HUDEP-2 (cell line): ENCODE measurements around the gene EMX2.

ENCODE experiments used
- DNase-seq, 76 experiments: peaks; one replicate each; lab custom pipeline; 2025; ENCODE audit not compliant: unreplicated experiment in 76 of 76; lab: John Stamatoyannopoulos, UW

Gene EMX2

DNA sequence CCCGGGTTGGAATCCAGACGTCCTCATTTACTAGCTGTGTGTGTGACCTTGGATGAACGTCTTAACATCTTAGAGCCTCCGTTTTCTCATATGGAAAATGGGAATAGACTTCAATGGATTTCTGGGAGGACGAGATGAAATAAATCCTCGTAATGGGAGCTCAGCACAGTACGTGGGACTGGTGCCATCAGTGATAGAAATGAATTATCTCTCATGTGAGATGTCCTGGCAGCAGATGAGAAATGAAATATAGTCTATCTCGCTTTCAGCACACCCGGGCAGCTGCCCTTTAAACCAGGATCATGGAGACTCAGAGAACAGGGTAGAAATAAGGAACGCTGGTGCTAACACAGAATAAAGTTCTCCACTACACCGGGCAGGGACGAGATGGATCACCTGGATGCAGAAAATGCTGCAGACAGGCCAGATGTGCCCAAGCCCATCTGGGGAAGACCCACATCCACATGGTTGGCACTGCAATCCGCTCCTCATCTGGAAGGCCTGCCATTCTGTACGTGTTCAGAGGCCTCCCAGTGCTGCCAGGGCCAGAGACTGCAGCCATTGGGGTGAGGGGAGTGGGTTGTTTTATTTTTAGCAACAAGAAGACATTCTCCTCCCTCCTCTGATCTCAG is 11.1 kb upstream of the EMX2 start:
- no peak for DNase-seq

DNA sequence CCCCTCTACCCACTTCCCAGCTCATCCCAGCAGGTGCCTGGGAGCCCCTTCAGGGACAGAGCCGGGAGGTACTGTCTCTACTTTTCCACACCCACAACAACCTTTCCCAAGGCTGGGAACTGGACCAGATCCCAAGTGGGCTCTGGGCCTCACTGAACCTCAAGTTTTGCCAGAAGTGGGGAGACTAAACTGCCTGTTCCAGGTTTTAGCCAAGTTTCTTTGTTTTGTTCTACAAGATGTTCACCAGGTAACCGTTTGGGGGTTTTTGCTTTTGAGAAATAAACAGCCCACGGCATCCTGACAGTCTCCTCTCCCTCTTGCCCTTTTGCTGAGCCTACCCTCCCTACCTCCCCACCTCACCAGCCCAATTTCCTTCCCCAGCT is 10.6 kb upstream of the EMX2 start:
- DNase-seq = no peak

DNA sequence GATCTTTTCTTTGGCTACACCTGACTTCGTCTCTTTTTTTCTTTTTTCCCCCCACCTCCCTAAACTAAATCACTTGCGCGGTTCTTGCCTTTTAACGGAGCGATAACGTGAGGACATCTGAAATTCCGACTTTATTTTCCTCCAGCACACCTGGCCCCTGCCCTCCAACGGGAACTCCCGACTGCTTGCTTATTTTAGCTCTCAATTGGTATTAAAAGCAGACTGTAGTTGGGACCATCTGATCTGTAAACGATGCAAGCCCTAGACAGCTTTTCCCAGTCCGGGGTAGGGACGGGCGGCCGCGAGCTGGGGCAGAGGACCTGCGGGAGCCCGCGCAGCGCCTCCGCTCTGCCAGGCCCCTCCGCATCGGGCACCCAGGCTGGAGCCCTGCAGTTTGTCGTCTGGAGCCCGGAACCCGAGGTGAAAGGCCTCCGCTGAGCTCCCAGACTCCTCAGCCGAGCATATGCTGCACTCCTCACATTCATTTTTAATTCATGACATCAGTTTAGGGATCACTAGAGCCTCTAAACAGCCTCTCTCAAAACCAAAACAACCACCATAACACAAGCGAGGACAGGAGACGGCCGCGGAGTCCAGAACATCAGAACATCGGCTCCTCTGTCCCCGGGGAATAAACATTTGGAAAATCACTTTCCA is 10.0 kb upstream of the EMX2 start:
- no peak for DNase-seq

DNA sequence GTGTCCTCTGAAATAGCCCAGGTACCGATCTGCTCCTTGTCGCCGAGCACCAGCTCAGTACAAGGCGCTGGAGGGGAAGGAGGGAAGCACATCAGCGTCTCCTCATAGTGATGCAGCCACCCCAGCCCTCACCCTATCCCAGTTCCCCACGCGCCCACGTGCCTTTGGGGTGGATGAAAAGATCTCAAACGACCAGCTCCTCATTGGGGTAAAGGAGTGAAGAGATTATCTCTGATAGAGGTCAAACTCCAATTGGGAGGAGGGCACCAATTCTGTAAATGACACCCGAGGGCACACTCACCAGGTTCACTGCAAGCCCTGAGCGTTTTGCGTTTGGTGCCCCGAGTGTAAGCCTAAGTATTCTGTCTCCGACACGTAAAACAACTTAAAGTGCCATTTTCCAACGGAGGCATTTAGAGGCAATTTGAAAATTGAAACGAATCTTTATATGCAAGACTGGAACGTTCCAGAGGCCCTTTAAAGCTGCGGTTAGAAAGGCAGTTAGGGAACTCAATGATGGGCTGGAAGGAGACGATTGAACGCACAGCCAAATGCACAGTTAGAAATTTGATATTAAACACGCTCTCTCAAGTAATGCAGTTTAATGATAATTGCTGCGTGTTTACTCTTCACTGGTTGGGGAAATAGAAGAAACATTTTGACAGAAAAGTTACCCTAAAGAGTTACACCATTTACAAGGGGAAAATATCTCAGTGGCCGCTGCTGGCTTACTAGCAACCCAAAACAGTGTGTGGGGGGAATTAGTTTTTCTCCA is 8.9 kb upstream of the EMX2 start:
- no peak for DNase-seq

DNA sequence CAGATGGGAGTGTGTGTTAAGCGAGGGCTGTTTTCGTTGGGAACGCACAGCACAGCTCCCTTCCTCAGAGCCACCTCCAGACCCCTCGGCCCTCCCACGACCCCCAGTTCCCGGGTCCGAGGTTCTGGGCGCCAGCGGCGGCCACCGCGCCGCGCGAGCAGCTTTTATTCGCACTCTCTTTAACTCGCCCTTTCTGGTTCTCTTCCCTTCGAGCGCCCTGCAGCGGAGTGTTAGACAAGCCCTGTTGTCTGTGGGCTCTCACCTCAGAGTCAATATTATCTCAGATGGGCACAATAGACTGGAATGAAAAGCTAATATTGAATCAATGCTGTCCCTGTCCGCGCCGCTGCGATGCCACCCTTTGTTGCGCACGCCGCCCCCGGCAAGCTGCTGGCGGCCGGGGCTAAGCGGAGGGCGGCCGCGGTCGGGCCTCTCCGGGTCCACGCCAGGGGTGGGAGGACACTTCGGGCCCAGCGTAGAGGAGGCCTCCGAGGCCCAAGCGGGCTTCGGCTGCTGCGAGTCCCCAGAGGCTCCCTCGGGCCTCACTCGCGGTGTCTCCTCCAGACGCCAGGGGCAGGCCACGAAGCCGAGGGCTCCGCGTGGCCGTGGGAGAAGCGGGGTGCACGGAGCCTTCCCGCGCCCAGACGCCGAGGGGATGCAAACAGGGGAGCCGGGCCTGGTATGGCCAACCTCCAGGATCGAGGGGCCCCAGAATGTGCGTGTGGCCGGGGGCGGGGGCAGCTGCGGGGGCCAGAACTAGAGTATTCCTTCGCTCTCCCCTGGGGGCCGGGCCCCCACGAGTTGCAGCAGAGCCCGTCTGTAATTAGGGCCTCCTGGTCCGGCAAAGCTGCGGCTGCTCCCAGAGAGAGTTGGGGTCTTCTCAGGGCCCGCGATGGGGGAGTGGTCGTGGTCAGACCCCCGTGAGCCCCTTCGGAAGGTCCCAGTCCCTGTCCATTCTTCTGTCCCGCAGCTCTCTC is 7.9 kb upstream of the EMX2 start:
- DNase-seq = no peak

- DNase-seq = no peak
Observed at GRCh38 chr10:117535298-117536071, 7.1 kb upstream of the EMX2 start.

DNA sequence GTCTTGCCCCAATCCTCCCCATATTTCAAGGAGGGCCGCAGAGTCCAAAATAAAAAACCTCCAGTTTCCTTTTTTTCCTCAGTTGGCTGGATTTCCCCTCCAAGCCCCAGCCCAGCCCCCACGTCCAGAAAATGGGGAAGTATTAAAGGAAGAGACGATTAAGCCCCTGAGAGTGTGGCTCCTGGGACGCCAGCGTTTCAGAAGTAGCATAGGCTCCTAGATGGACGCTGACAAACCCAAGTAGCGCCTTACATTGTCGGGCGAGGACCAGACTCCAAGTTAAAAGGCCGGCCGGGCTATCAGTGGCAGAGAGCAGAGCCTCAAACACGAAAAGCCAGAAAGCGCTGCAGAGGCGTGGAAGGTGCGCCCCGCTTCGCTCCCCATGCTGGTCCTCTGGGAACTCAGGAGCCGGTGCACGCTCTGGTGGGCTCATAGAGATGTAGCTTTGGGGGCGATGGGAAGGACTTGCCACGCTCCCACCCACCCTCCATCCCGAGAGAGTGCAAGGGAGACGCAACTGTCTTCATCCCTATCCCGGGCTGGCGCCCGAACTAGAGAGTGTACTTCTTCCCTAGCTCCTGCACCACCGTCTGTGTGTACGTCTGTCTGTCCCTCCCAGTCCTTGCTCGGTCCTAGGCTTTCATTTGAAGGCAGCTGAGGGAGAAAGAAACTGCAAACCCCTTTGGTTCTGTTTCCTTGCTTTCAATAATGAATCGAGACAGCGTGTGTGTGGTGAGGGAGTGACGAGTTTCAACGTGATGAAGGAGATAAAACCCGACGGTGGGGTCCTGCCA is 6.3 kb upstream of the EMX2 start:
- DNase-seq = no peak

GRCh38 chr10:117536866-117537435 is 5.6 kb upstream of the EMX2 start:
- DNase-seq = no peak

GRCh38 chr10:117537436-117537903 is 5.1 kb upstream of the EMX2 start:
- DNase-seq = peak in 6 of 76 experiments; percentile 3 to 17 (median 9)

GRCh38 chr10:117537904-117538524 is 4.5 kb upstream of the EMX2 start:
- DNase-seq = no peak

- DNase-seq = no peak
Observed at GRCh38 chr10:117539361-117539773, 3.2 kb upstream of the EMX2 start.

GRCh38 chr10:117539903-117540639 is 2.5 kb upstream of the EMX2 start:
- DNase-seq = no peak

GRCh38 chr10:117540640-117541404 is 1.7 kb upstream of the EMX2 start:
- DNase-seq = no peak

- DNase-seq = no peak
Observed at GRCh38 chr10:117541405-117541908, 1.1 kb upstream of the EMX2 start.

DNA sequence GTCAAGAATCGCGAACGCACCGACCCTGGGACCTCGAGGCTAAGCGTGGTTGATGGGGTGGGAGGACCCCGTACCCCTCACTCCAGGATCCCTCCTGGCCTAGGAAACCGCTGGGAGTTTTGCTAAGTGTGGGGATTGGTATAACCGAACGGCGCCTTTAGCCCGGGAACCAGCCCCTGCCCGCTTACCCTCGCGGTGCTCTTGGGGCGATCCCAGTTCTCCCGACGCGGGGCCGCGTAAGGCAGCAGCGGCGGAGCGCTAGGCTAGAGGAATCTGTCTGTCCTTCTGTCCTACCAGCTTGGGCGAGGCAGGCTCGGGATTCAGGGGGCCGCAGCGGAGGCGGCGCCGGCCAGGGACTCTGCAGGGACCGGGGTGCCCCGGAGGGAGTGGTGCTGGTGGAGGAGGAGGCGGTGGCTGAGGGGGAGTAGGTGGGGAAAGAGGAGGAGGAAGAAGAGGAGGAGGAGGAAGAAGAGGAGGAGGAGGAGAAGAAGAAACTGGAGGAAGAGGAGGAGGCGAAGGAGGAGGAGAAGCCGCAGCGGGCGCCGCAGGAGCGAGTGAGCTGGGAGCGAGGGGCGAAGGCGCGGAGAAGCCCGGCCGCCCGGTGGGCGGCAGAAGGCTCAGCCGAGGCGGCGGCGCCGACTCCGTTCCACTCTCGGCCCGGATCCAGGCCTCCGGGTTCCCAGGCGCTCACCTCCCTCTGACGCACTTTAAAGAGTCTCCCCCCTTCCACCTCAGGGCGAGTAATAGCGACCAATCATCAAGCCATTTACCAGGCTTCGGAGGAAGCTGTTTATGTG is 439 bp upstream of the EMX2 start:
- DNase-seq = no peak
